B cell (primary cell): Measurements from ENCODE around the gene TAF1A.

ENCODE experiments used
- EZH2 ChIP-seq: IDR thresholded peaks from 2 replicates; pipeline ENCODE4 v1.6.1; 2012; ENCODE audit warnings: borderline replicate concordance, low read depth, mild to moderate bottlenecking, moderate library complexity, low read length; ENCODE audit not compliant: insufficient read depth, poor library complexity, severe bottlenecking
- TF ChIP-seq, protein P1 (sequence below): fragments of 200-600 bp; IDR thresholded peaks from one replicate; pipeline ENCODE4 v1.8.0; 2022; ENCODE audit warnings: antibody characterized with exemption, mild to moderate bottlenecking

DNA sequence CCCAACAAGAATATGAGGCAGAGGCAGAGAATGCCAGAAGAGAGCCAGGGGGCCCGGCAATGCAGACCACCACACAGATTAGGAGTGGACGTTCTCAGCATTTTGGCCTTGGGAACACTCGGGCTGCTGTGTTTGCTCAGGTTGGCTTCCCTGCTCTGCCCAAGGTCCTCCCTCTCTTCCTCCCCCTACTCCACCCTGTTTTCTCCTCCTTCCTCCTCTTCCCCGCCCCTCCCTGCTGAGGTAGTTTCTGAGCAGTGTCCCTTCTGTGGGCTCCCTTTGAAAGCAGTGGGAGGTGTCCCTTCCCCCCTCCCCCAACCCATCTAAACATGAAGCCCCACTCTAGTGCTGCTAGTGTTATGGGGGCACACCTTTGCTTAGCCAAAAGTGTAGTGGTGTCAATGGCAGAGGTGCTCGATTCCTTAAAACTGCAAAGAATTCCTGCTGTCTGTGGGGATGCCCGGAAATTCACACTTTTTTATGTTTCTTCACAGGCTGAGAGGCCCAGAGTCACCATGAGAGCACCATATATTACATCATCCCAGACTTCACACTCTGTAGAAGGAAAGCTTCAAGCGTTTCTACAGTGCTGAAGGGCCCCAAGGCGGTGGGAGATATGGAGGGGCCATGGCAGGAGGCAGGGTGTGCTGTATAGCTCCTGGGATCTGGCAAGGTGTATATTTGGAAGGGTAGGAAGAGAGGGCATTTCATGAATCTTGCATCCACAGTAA is 41.6 kb downstream of the TAF1A start, which contains the start of gene HHIPL2:
- TF ChIP-seq EZH2, result no peak
- TF ChIP-seq, protein P1, sequence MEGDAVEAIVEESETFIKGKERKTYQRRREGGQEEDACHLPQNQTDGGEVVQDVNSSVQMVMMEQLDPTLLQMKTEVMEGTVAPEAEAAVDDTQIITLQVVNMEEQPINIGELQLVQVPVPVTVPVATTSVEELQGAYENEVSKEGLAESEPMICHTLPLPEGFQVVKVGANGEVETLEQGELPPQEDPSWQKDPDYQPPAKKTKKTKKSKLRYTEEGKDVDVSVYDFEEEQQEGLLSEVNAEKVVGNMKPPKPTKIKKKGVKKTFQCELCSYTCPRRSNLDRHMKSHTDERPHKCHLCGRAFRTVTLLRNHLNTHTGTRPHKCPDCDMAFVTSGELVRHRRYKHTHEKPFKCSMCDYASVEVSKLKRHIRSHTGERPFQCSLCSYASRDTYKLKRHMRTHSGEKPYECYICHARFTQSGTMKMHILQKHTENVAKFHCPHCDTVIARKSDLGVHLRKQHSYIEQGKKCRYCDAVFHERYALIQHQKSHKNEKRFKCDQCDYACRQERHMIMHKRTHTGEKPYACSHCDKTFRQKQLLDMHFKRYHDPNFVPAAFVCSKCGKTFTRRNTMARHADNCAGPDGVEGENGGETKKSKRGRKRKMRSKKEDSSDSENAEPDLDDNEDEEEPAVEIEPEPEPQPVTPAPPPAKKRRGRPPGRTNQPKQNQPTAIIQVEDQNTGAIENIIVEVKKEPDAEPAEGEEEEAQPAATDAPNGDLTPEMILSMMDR, result no peak
